Ishikawa (cell line): Measurements from ENCODE around the gene NPAS3.

Source experiments
- CEBPB ChIP-seq: IDR thresholded peaks from 2 replicates; pipeline ENCODE4 v1.6.1; 2012
- CREB1 ChIP-seq: IDR thresholded peaks from 2 replicates; pipeline ENCODE4 v1.6.1; 2012; ENCODE audit warnings: low read depth
- EGR1 ChIP-seq: IDR thresholded peaks from 2 replicates; pipeline ENCODE4 v1.6.1; 2012
- EP300 ChIP-seq: IDR thresholded peaks from 2 replicates; pipeline ENCODE4 v1.6.1; 2012; ENCODE audit warnings: borderline replicate concordance
- NFIC ChIP-seq: IDR thresholded peaks from 2 replicates; pipeline ENCODE4 v1.6.1; 2012
- RAD21 ChIP-seq: IDR thresholded peaks from 2 replicates; pipeline ENCODE4 v1.6.1; 2012; ENCODE audit warnings: low read depth
- TAF1 ChIP-seq: IDR thresholded peaks from 2 replicates; pipeline ENCODE4 v1.6.1; 2012; ENCODE audit warnings: low read depth, mild to moderate bottlenecking
- TCF12 ChIP-seq: IDR thresholded peaks from 2 replicates; pipeline ENCODE4 v1.6.1; 2012; ENCODE audit warnings: low read depth
- YY1 ChIP-seq: IDR thresholded peaks from 2 replicates; pipeline ENCODE4 v1.6.1; 2012; ENCODE audit warnings: low read depth
- ZBTB7A ChIP-seq: IDR thresholded peaks from 2 replicates; pipeline ENCODE4 v1.6.1; 2012; ENCODE audit warnings: low read depth
- TF ChIP-seq, protein P1 (sequence below): IDR thresholded peaks from 2 replicates; pipeline ENCODE4 v1.6.1; 2012
- TF ChIP-seq, protein P2 (sequence below): IDR thresholded peaks from 2 replicates; pipeline ENCODE4 v1.6.1; 2012; ENCODE audit warnings: low read depth, mild to moderate bottlenecking
- TF ChIP-seq, protein P3 (sequence below): IDR thresholded peaks from 2 replicates; pipeline ENCODE4 v1.6.1; 2012

DNA sequence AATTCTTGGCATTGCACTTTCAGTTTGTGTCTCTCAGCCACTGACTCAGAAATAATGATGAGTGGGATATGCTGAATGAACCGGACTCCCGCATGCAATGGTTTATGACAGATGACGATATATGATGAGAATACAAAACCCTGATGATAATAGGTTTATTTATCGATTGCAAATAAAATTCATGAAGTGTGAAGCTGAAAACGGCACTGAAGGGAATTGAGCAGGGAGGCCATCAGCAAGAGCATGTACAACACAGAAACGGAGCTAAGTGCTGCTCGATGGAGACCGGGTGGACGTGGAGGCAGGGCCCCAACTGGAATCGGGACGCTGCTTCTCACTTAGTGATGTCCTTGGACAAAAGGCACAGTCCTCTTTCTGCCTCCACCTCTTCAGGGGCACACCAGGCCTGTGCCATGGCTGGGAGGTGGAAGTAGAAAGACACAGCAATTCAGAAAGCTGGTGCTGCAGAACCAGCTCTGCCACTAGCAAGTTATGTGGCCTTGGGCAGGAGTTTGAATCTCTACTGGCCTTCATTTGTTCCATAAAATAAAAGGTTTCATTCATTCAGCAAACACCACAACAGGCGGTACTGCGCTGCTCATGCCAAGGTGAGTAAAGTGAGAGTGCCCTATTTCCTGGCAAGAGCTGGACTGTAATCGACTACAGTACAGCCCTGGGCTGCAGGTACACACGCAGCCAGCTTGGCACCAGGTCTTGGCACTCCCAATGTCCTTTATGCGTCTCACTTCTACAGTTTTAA, 895.2 kb downstream of the NPAS3 start:
- no peak for TF ChIP-seq YY1
- TF ChIP-seq, protein P1, sequence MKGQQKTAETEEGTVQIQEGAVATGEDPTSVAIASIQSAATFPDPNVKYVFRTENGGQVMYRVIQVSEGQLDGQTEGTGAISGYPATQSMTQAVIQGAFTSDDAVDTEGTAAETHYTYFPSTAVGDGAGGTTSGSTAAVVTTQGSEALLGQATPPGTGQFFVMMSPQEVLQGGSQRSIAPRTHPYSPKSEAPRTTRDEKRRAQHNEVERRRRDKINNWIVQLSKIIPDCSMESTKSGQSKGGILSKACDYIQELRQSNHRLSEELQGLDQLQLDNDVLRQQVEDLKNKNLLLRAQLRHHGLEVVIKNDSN, result no peak
- no peak for TF ChIP-seq EP300
- TF ChIP-seq CEBPB, result no peak
- TF ChIP-seq ZBTB7A, result no peak
- no peak for TF ChIP-seq NFIC
- no peak for TF ChIP-seq TAF1
- TF ChIP-seq, protein P2, sequence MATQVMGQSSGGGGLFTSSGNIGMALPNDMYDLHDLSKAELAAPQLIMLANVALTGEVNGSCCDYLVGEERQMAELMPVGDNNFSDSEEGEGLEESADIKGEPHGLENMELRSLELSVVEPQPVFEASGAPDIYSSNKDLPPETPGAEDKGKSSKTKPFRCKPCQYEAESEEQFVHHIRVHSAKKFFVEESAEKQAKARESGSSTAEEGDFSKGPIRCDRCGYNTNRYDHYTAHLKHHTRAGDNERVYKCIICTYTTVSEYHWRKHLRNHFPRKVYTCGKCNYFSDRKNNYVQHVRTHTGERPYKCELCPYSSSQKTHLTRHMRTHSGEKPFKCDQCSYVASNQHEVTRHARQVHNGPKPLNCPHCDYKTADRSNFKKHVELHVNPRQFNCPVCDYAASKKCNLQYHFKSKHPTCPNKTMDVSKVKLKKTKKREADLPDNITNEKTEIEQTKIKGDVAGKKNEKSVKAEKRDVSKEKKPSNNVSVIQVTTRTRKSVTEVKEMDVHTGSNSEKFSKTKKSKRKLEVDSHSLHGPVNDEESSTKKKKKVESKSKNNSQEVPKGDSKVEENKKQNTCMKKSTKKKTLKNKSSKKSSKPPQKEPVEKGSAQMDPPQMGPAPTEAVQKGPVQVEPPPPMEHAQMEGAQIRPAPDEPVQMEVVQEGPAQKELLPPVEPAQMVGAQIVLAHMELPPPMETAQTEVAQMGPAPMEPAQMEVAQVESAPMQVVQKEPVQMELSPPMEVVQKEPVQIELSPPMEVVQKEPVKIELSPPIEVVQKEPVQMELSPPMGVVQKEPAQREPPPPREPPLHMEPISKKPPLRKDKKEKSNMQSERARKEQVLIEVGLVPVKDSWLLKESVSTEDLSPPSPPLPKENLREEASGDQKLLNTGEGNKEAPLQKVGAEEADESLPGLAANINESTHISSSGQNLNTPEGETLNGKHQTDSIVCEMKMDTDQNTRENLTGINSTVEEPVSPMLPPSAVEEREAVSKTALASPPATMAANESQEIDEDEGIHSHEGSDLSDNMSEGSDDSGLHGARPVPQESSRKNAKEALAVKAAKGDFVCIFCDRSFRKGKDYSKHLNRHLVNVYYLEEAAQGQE, result no peak
- TF ChIP-seq RAD21, result no peak
- TF ChIP-seq EGR1, result no peak
- TF ChIP-seq, protein P3, sequence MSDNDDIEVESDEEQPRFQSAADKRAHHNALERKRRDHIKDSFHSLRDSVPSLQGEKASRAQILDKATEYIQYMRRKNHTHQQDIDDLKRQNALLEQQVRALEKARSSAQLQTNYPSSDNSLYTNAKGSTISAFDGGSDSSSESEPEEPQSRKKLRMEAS, result no peak
- no peak for TF ChIP-seq CREB1
- TF ChIP-seq TCF12, result no peak
